GM18858 (cell line): ENCODE data around the gene MPHOSPH8.
"Not testable (repeated sequence)": the region's sequence is repeated elsewhere in the genome, so short reads cannot be mapped to it uniquely, and the experiment has no call there.

Experiments used
- ATAC-seq: cut with Tn5 transposase; IDR thresholded peaks from one replicate; pipeline ENCODE4 v1.9.1; 2021; ENCODE audit not compliant: unreplicated experiment

MPHOSPH8 gene

DNA sequence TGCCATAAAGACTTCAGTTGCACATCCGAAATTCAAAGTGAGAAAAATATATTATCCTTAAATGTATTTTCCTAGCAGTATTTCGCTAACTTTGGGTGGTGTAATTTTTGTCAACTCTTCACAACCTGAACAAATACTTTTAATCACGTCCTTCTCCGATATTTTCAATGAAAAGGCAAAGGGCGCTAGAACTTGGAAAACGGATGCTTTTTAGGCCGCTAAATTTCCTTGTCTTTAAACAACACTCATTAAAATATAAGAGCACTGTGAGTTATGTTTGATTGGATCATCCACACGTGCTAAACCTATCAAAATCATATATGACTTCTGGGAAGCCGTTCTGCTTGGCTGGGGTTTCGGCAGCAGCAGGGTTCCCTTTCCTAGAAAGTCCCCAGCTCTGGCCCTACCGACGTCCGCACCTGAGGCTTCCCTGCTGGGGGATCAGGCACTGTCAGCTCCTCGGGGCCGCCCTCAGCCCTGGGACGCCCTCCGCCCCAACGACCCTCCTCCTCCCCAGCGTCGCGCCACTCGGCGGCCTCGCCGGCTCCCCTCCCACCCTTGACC, 462 bp upstream of the MPHOSPH8 start:
- no peak for ATAC-seq

- no peak for ATAC-seq
Measured at GRCh38 chr13:19634256-19634740, 839 bp downstream of the MPHOSPH8 start.

- ATAC-seq: not testable (repeated sequence)
Measured at GRCh38 chr13:19635926-19636325, 2.5 kb downstream of the MPHOSPH8 start.

- ATAC-seq: no peak
Measured at GRCh38 chr13:19643652-19644051, 10.2 kb downstream of the MPHOSPH8 start.

GRCh38 chr13:19645000-19645399, 11.5 kb downstream of the MPHOSPH8 start:
- no peak for ATAC-seq

GRCh38 chr13:19646063-19646462, 12.6 kb downstream of the MPHOSPH8 start:
- ATAC-seq: no peak

DNA sequence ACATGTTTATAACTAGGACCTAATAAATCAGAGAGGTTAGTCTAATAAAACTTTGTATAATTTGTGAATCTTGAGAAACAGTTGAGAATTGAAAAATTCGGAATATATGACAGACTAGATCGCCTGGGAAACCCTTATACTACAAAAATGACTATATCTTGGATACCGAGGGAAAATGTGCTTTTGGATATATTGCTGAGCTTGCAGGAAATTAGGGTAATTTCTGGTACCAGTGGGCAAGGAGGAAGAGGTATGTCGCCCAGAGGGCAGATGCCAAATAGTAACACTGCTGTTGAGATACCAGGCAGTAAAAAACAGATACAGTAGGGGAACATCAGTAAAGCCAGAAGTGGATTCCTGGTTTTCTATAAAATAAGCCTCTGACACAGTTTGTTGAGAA, 17.3 kb downstream of the MPHOSPH8 start:
- ATAC-seq: no peak

GRCh38 chr13:19657872-19658591, 24.6 kb downstream of the MPHOSPH8 start:
- no peak for ATAC-seq

GRCh38 chr13:19658831-19659230, 25.4 kb downstream of the MPHOSPH8 start:
- ATAC-seq: no peak

DNA sequence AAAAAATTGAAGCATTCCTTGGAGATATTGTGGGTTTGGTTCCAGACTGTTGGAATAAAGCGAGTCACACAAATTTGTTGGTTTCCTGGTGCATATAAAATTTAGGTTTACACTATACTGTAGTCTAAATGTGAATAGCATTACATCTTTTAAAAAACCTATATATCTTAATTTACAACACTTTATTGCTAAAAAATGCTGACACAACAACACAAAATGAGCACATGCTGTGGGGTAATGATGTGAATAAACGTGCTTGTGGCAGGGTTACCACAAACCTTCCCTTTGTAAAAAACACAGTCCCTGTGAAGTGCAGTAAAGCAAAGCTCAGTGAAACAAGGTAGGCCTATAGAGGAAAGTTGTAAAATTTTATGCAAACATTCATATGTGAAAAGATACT, 27.7 kb downstream of the MPHOSPH8 start:
- ATAC-seq: no peak

DNA sequence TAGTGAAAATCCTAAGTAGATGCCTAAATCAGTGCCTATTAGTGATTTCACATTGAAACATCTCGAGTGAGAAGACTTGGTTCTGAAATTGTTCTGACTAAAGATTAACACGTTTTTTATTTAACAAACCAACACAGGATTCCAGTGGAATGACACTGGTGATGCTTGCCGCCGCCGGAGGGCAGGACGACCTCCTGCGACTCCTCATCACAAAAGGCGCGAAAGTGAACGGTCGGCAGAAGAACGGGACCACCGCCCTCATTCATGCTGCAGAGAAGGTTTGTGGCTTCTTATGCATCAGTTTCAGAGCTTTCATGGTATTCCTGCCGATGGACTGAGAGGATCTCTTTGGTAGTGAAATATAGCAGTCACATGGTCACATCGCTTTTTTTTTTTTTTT, 28.1 kb downstream of the MPHOSPH8 start:
- no peak for ATAC-seq

GRCh38 chr13:19663416-19663979, 30.0 kb downstream of the MPHOSPH8 start:
- no peak for ATAC-seq

DNA sequence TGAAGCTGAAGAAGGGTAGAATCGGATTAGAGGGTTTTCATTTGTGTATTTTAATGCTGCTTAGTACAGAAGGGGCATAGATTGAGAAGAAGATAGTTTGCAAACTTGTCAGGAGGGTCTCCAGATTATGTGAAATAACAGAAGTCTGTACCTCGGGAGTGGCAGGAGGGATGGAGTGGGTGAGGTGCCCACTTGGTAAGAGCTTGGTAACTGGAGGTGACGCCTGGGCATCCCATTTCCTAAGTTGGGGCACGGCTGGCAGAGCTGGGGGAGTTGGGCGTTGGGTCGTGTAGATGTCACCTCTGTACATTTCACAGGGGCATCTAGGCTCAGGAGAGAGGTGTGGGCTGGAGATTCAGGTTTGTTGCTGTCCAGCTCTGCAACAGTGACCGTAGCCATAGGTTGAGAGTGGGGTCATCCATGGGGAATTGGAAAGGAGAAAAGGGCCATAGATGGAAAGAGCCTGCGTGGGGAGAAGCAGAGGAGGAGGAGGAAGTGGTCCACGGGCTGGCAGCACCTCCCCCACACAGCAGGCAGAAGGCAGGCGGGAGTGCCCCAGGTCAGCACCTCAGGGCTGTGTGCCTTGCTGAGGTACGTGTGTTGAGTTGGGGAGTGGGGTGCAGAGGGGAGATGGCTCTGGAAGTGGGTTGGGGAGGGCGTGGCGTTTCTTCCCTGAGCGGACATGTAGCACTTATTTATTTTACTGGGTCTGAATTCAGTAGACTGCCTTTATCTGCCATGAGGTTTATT, 31.2 kb downstream of the MPHOSPH8 start:
- ATAC-seq: no peak

DNA sequence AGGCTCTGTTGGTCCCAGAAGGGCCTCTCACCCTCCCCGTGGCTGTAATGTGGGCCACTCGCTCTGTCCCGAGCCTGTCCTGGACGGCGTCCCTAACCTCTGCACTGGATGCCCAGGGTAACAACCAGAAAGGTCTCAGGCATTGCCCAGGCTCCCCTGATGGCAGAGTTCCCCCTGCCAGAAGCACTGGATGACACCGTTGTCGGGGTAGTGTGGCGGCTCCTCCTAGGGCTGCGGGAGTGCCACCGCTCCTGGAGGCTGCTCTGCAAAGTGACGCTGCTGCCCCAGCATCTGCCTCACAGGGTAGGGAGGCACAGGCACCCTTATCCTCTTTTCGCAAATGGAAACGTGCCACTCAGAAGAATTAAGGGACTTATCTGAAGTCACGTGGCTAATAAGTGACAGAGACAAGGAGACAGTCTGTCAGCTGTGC, 32.0 kb downstream of the MPHOSPH8 start:
- no peak for ATAC-seq

- no peak for ATAC-seq
Measured at GRCh38 chr13:19668778-19669177, 35.3 kb downstream of the MPHOSPH8 start.

DNA sequence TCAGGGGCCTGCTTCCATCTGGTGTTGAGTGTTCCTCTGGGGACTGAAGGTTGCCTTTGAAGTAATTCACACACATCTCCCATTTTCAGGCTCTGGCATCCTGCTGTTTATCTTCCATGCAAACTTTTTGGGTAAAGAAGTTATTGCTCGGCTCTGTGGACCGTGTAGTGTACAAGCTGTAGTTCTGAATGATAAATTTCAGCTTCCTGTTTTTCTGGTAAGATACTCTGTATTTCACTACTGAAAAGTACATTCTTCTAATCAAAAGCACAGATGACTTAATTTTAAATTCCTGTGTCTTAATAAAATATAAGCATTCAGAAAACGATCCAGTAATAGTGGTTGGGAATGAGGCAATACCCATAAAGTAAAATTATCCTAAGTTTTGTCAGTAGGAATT, 36.7 kb downstream of the MPHOSPH8 start:
- no peak for ATAC-seq

DNA sequence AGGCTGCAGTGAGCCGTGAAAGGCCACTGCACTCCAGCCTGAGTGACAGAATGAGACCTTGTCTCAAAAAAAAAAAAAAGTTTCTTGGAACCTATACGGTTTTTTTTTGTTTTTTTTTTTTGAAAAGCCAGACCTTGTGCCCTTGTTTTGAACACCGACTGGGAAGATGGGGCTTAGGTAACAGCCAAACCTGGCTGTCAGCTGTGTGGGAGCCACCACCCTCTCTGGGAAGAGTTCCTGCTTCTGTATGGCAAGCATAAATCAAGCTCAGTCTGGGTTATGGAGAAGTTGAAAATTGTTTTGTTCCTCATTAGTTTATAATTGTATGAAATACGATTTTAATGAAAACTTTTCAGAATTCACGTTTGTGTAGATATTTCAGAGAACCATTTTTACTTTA, 39.5 kb downstream of the MPHOSPH8 start:
- ATAC-seq: no peak

DNA sequence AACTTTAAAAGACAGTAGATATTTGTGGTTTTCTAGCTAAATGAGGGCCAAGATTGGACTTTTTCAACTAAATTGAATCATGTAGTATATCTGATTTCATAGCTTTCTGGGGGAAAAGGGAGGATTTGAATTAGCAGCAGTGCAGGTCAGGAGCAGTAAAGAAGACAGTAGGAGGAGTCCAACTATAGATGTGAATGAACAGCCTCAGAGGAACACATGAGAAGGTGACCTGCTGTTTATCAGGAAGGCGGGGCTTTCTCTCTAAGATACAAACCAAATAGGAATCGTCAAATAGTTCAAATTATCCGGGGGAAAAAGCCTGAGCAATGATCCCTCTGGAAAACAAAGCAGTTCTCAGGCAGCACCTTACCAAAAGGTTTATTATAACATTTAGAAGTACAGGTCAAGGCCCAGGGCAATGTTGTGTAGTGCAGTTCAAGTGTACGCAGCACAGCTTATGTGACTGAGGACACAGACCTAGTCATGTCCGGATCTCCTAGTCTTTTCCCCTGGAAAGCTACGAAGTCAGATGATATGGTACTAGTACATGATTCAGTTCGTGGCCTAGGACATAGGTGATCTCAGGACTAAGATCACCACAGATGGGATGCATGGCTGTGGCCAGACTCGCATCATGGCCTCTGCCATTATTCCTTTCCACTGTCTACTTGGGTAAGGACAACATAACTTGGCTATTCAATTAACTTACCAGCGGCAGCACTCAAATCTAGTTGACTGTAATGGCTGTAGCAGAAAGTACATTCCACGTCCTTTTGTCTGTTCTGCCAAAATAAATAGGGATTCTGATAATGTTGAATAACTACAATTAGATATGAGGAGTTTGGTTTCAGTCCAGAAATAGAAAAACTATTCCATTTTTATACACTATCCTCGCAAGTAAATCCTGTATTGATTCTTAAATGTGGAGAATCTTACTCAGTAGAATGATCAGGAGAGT, 40.3 kb downstream of the MPHOSPH8 start:
- no peak for ATAC-seq

DNA sequence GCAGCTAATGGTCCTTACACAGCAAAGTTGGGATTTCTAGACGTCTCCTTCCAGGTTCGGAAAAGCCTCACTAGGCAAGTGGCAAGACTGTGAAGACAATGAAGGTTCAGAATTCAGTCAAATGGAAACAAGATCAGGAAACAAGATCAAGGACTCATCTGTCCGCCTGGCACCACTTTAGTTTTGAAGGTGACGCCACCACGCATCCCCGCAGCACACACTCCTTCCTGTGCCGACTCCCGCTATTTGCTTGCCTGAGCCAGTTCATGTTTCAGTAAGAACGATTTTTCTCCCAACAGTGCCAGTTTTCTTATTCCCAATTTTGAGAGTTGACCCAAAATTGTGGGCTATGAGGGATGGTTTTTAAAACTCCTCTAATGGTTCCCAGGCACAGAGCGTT, 41.4 kb downstream of the MPHOSPH8 start:
- ATAC-seq: no peak

- no peak for ATAC-seq
Measured at GRCh38 chr13:19676168-19676567, 42.7 kb downstream of the MPHOSPH8 start.

DNA sequence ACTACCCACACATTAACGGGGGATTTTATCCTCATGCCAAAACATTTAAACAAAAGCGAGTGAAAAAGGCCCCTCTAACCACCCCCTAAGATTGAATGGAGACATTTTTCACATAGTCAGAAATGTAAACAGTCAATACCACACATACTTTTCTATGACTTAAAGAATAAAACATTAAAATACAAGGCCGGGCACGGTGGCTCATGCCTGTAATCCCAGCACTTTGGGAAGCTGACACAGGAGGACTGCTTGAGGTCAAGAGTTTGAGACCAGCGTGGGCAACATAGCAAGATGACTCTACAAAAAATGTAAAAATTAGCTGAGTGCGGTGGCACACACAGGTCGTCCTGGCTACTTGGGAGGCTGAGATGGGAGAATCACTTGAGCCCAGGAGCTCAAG, 47.3 kb downstream of the MPHOSPH8 start:
- ATAC-seq: no peak
